Esophagus (tissue), 2 donors: Measurements from ENCODE around the gene UGT2B17. TPM values are rescaled to one million over a fixed set of nuclear protein-coding genes. Genes with fewer than 3 reads are reported as not detected.
"Not testable (repeated sequence)": the region's sequence is repeated elsewhere in the genome, so short reads cannot be mapped to it uniquely, and the experiment has no call there.

Source experiments
- H3K27ac ChIP-seq, 2 donors: one replicate each; pipeline ENCODE4 v1.5.1; 2013; ENCODE audit warnings: low read depth in 2 of 2, mild to moderate bottlenecking in 2 of 2, inconsistent platforms in 1 of 2, low read length in 1 of 2, moderate library complexity in 1 of 2
- H3K27me3 ChIP-seq, 2 donors: one replicate each; pipeline ENCODE4 v1.6.1; 2013; ENCODE audit warnings: low read length in 2 of 2, control low read depth in 1 of 2, mild to moderate bottlenecking in 1 of 2; ENCODE audit not compliant: insufficient read depth in 2 of 2, control insufficient read depth in 1 of 2
- H3K36me3 ChIP-seq, 2 donors: one replicate each; pipeline ENCODE4 v1.6.1; 2013; ENCODE audit warnings: low read length in 1 of 2; ENCODE audit not compliant: control insufficient read depth in 2 of 2, insufficient read depth in 2 of 2
- H3K4me1 ChIP-seq, 2 donors: one replicate each; pipeline ENCODE4 v1.6.1; 2013; ENCODE audit warnings: low read length in 1 of 2; ENCODE audit not compliant: control insufficient read depth in 2 of 2, insufficient read depth in 2 of 2
- H3K4me3 ChIP-seq, 2 donors: one replicate each; pipeline ENCODE4 v1.5.1; 2013; ENCODE audit warnings: low read length in 2 of 2, mild to moderate bottlenecking in 2 of 2, low read depth in 1 of 2, moderate library complexity in 1 of 2
- H3K9me3 ChIP-seq, 2 donors: one replicate each; pipeline ENCODE4 v1.6.1; 2013; ENCODE audit warnings: mild to moderate bottlenecking in 2 of 2, low read depth in 1 of 2, low read length in 1 of 2, moderate library complexity in 1 of 2; ENCODE audit not compliant: control insufficient read depth in 2 of 2, insufficient read depth in 1 of 2
- WGBS, 2 donors: extraction: QIAGEN DNeasy Blood & Tissue Kit; methylation state at CpG; one replicate each; pipeline ENCODE4 v1.1.7; 2013; 5-methylcytosine and 5-hydroxymethylcytosine counted together
- polyA plus RNA-seq, 2 donors: library from polyadenylated mRNA; stranded (reverse); fragments of 200-250 nt; gene quantifications; one replicate each; pipeline ENCODE4 v1.2.3, GENCODE V29; 2013
- donor health status: healthy with polysubstance abuse.
- donor health status: Bipolar disorder and iron deficiency.

Gene UGT2B17
- under 1 TPM; 0.02 to 0.10 TPM for polyA plus RNA-seq

DNA sequence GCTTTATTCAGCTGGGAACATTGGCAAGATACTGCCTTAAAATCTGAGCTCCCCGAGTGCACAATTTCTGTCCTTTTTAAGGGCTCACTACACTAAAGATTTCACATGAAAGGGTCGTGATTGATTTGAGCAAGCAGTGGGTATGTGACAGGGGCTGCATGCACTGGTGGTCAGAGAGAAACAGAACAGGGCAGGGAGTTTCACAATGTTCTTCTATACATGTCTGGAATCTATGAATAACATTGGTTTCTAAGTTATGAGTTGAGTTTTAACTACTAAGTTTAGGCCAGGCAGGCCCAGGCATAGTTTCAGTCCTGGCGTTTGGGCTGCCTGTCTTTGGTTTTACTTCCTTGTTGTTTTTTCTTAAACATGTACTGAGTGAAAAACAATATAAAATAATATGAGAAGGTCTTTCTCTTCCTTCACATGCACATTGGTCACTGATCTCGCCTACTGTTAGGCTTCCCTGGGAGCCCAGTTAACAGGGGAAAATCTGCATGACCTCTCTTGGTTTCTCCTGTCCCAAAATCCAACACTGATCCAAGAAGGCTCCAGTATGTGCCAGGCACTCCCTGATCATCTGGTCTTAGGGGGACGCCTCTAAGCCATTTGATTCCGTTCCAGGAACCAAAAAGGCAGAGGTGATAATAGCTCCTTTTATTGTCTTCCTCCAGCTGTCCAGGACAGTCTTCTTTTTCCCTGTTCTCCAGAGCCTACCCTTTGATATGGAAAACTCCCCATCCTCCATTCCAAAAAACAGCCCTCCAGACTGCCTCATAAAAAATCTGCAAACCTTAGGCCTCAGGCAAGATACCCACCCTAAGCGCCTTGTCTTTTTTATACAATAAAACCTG is at the start of gene UGT2B17:
Gene UGT2B17 (minus strand): TSS at position 51 of the 854 bp plus-strand sequence. CDS start 7,838 bp downstream, outside the sequence.
- Histone ChIP-seq H3K4me1 (no peaks in the 10 kb centered on the region), H3K27me3 (no peaks in the 10 kb centered on the region), H3K4me3 (no peak within 1 kb of the TSS), H3K9me3 (no peaks in the 10 kb centered on the region), H3K36me3 (no peaks in the 10 kb centered on the region), H3K27ac (no peak within 1 kb of the TSS)
- WGBS, 2 donors: 74% methylated on average over 7 of the region's 7 CpGs; no CpG with 5 or more reads in 1 of the 2 donors

DNA sequence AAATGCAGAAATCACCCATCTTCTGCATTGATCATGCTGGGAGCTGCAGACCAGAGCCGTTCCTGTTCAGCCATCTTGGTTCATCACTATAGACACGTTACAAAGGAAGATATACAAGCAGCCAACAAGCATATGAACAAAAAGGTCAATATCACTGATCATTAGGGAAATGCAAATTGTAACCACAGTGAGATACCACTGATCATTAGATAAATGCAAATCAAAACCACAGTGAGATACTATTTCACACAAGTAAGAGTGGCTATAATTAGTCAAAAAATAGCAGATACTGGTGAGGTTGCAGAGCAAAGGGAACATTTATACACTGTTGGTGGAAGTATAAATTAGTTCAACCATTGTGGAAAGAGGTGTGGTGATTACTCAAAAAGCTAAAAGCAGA is 46.6 kb upstream of the UGT2B17 start:
- not testable (repeated sequence) for H3K27ac ChIP-seq, H3K9me3 ChIP-seq, H3K4me1 ChIP-seq, H3K27me3 ChIP-seq, H3K36me3 ChIP-seq, H3K4me3 ChIP-seq
- WGBS, 2 donors: 82% methylated on average over 2 of the region's 2 CpGs; no CpG with 5 or more reads in 1 of the 2 donors

DNA sequence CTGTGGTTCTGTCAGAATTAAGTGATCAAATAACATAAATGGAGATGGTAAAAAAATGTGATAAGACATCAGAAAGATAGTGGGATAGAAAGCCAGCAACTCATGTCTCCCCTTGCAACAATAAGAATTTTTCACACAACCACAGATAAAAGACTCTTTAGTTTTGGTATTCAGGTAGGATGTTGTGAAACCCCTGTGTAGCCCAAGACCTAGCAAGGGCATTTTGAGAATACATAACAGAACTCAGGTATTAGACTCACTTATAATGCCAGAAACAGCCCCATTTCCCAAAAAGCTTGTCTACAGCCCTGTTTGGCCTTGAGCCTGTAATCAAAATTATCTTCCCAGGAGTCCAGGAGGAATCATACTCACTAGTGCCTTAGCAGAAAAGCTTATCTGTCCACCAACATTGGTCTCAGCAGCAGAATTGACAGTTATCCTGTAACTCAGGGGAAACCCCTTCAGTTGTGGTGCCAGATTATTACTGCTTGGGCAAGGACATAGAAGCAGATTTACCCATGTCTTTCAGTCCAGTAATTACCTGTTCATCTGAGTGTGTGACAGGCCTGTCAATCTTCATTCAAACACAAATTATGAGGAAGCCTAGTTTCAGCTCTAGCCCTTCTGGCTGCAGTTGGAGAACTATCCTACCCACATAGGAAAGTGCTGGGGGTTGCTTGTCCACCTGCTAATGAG is 41.0 kb upstream of the UGT2B17 start:
- Histone ChIP-seq H3K4me3 (no peak overlapping the region), H3K9me3 (no peaks in the 10 kb centered on the region), H3K27ac (no peak overlapping the region), H3K27me3 (no peaks in the 10 kb centered on the region), H3K4me1 (no peaks in the 10 kb centered on the region), H3K36me3 (no peaks in the 10 kb centered on the region)

DNA sequence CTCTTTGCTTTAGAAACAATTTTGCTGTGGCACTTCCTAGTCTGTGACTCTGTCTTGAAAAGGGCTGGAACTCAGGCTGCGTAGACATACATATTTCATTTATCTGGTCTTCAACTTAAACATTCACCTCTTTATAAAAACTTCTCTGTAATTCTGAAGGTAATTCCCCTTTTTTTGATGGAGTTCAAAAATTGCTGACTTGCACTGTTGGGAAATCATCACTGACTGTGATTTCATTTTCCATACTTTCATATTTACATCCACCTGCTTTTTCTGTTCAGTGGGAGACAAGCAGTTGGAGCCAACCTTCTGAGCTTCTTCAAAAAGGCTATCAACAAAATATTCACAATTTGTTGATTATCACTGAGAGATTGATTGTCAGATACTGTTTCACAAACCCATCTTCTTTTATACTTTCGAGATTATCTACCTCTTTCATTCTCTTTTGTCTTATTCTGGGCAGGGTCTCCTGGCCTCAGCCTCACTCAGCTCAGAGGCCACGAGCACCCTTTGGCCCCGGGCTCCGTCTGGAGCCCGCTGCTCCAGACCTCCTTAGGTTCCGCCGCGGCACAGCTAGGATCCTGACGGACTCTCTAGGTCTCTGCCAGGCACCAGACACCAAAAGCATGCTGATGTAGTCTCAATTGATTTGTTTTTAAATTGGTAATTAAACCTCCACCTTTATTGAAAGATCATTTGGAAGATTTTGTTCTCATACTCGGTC is 39.7 kb upstream of the UGT2B17 start:
- Histone ChIP-seq H3K9me3 (no peaks in the 10 kb centered on the region), H3K4me3 (no peak overlapping the region), H3K27ac (no peak overlapping the region), H3K27me3 (no peaks in the 10 kb centered on the region), H3K36me3 (no peaks in the 10 kb centered on the region), H3K4me1 (no peaks in the 10 kb centered on the region)
- WGBS, 2 donors: 90% methylated on average over 11 of the region's 11 CpGs; no CpG with 5 or more reads in 1 of the 2 donors

DNA sequence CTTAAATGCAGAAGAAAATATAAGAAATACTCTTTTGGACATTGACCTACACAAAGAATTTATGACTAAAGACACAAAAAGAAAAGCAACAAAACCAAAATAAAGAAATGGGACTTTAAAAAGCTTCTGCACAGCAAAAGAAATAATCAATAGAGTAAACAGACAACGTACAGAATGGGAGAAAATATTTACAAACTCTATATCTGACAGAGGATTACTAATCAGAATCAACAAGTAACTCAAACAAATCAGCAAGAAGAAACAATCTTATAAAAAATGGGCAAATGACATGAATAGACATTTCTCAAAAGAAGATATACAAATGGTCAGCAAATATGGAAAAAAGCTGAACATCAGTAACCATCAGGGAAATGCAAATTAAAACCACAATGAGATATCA is 37.6 kb upstream of the UGT2B17 start:
- Histone ChIP-seq H3K9me3 (no peaks in the 10 kb centered on the region), H3K4me1 (no peaks in the 10 kb centered on the region), H3K4me3 (no peak overlapping the region), H3K27me3 (no peaks in the 10 kb centered on the region), H3K27ac (no peak overlapping the region), H3K36me3 (no peaks in the 10 kb centered on the region)
- 30% methylated on average over 1 of the region's 1 CpG; no CpG with 5 or more reads in 1 of the 2 donors for WGBS, 2 donors

DNA sequence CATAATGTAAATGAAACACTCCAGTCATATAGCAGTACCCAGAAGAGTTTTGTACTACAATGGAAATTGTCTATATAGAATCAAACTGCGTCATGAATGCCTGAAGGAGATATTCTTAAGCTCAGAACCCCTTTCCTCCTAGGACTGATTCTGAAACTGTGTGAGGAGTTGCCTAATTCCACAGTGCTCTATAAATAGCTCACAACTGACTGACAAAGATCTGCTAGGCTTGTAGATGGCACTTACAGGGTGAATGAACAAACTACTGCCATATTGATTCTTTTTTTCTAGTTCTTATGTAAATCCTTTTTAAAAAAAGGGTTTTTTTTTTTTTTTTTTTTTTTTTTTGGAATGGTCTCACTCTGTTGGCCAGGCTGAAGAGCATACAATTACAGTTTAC is 30.1 kb upstream of the UGT2B17 start:
- H3K4me1 ChIP-seq: no peaks in the 10 kb centered on the region
- 77% methylated on average over 1 of the region's 1 CpG; no CpG with 5 or more reads in 1 of the 2 donors for WGBS, 2 donors
- no peaks in the 10 kb centered on the region for H3K9me3 ChIP-seq
- no peaks in the 10 kb centered on the region for H3K27me3 ChIP-seq
- H3K27ac ChIP-seq: no peak overlapping the region
- no peaks in the 10 kb centered on the region for H3K36me3 ChIP-seq
- no peak overlapping the region for H3K4me3 ChIP-seq

DNA sequence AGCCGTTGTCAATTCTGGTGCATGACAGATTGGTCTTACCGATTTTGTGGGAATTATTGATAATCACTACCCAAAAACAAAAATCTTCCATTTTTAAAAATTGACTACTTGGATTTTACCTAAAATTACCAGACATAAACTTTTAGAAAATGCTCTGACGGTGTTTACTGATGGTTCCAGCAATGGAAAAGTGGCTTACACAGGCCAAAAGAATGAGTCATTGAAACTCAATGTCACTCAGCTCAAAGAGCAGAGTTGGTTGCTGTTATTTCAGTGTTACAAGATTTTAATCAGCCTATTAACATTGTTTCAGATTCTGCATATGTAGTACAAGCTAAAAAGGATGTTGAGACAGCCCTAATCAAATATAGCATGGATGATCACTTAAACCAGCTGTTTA is 23.0 kb upstream of the UGT2B17 start:
- Histone ChIP-seq H3K4me1 (no peaks in the 10 kb centered on the region), H3K4me3 (no peak overlapping the region), H3K27me3 (no peaks in the 10 kb centered on the region), H3K9me3 (no peaks in the 10 kb centered on the region), H3K27ac (no peak overlapping the region), H3K36me3 (no peaks in the 10 kb centered on the region)
- WGBS, 2 donors: 89% methylated on average over 3 of the region's 3 CpGs; no CpG with 5 or more reads in 1 of the 2 donors

DNA sequence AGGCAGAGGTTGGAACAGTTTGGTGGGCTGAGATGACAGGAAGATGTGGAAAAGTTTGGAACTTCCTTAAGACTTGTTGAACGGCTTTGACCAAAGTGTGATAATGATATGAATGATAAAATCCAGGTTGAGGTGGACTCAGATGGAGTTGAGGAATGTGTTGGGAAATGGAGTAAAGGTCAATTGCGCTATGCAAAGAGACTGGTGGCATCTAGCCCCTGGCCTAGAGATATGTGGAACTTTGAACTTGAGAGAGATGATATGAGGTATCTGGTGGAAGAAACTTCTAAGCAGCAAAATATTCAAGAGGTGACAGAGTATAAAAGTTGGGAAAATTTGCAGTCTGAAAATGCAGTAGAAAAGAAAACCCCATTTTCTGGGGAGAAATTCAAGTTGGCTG is 21.4 kb upstream of the UGT2B17 start:
- 92% methylated on average over 2 of the region's 2 CpGs; no CpG with 5 or more reads in 1 of the 2 donors for WGBS, 2 donors
- H3K9me3 ChIP-seq: no peaks in the 10 kb centered on the region
- no peaks in the 10 kb centered on the region for H3K36me3 ChIP-seq
- H3K27me3 ChIP-seq: no peaks in the 10 kb centered on the region
- no peak overlapping the region for H3K4me3 ChIP-seq
- no peak overlapping the region for H3K27ac ChIP-seq
- no peaks in the 10 kb centered on the region for H3K4me1 ChIP-seq

DNA sequence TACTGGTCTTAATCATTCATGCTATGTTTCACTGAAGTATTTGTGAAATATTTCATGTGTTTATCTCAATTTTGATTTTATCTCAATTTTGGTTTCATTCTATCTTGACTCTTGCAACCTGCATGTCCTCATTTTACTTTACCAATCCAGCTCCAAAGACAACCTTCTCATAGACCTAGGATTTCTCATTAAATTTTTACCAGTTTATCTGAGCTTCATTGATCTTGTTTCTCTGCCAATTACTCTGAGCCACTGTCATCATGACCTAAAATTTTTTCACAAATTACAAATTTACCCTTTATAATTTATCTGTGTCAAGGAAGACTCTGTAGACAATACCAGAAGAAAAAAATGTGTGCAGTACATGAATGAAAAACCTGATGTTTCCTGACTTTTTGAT is 18.6 kb upstream of the UGT2B17 start:
- Histone ChIP-seq H3K4me3 (no peak overlapping the region), H3K9me3 (no peaks in the 10 kb centered on the region), H3K27ac (no peak overlapping the region), H3K36me3 (no peaks in the 10 kb centered on the region), H3K4me1 (no peaks in the 10 kb centered on the region), H3K27me3 (no peaks in the 10 kb centered on the region)
